Lung (tissue), 12 donors: Measurements from ENCODE around the gene LPCAT1. TPM values are rescaled to one million over a fixed set of nuclear protein-coding genes. Genes with fewer than 3 reads are reported as not detected.

Experiments
- ATAC-seq: fragments of 200-7000 bp; cut with Tn5 transposase; one replicate; pipeline ENCODE4 v1.9.1; 2020; ENCODE audit warnings: moderate number of reproducible peaks; ENCODE audit not compliant: insufficient read depth, low FRiP score
- DNase-seq, 3 donors: peaks; one replicate each; pipeline ENCODE4 v3.0.0-alpha.2; 2013 to 2017
- H3K27ac ChIP-seq, 2 donors: one replicate each; pipeline ENCODE4 v1.5.1; 2013; ENCODE audit warnings: mild to moderate bottlenecking in 2 of 2, moderate library complexity in 2 of 2, control low read depth in 1 of 2, inconsistent platforms in 1 of 2, low read depth in 1 of 2, low read length in 1 of 2
- H3K27me3 ChIP-seq, 3 donors: one replicate each; pipeline ENCODE4 v1.5.1; 2013; ENCODE audit warnings: low read length in 2 of 3; ENCODE audit not compliant: control insufficient read depth in 3 of 3, insufficient read depth in 3 of 3
- H3K36me3 ChIP-seq, 4 donors: one replicate each; pipeline ENCODE4 v1.5.1; 2013; ENCODE audit warnings: low read length in 4 of 4, mild to moderate bottlenecking in 1 of 4, moderate library complexity in 1 of 4; ENCODE audit not compliant: control insufficient read depth in 4 of 4, insufficient read depth in 4 of 4
- H3K4me1 ChIP-seq, 5 donors: one replicate each; pipeline ENCODE4 v1.5.1; 2013; ENCODE audit warnings: low read length in 5 of 5, mild to moderate bottlenecking in 2 of 5, moderate library complexity in 1 of 5; ENCODE audit not compliant: control insufficient read depth in 5 of 5, insufficient read depth in 5 of 5
- H3K4me3 ChIP-seq: one replicate; pipeline ENCODE4 v1.5.1; 2013; ENCODE audit warnings: mild to moderate bottlenecking, control low read depth, moderate library complexity
- H3K9ac ChIP-seq, 2 donors: one replicate each; pipeline ENCODE4 v1.5.1; 2013; ENCODE audit warnings: low read length in 2 of 2, control low read depth in 1 of 2; ENCODE audit not compliant: insufficient read depth in 1 of 2
- H3K9me3 ChIP-seq, 4 donors: one replicate each; pipeline ENCODE4 v1.5.1; 2013; ENCODE audit warnings: low read length in 3 of 4, mild to moderate bottlenecking in 1 of 4, moderate library complexity in 1 of 4; ENCODE audit not compliant: control insufficient read depth in 4 of 4, insufficient read depth in 3 of 4
- WGBS, 2 donors: extraction: QIAGEN DNeasy Blood & Tissue Kit; methylation state at CpG; one replicate each; pipeline ENCODE4 v1.1.7; 2013; 5-methylcytosine and 5-hydroxymethylcytosine counted together
- polyA plus RNA-seq, 2 donors: library from polyadenylated mRNA; stranded (reverse); fragments of 200-250 nt; gene quantifications; one replicate each; pipeline ENCODE4 v1.2.1, GENCODE V29; 2013
- total RNA-seq, 2 donors: library from RNA; depleted of rRNA in 1 of 2; stranded (reverse); fragments of >200 nt in 1 of 2; gene quantifications; one replicate each; pipeline ENCODE4 v1.2.1, GENCODE V29; 2014 to 2021
- TF ChIP-seq, protein P1 (sequence below): IDR thresholded peaks from 2 replicates; pipeline ENCODE4 v1.5.1; 2012; ENCODE audit warnings: mild to moderate bottlenecking; ENCODE audit errors: control extremely low read depth, extremely low read depth
- donor health status: control.
- donor health status: control.
- donor health status: Bipolar disorder and iron deficiency.
- donor health status: healthy.
- donor health status: DM: yes; HTN: yes; CAD: no.

Gene LPCAT1
- total and polyA plus RNA-seq, 4 donors = 198 to 669 (median 443) TPM

DNA sequence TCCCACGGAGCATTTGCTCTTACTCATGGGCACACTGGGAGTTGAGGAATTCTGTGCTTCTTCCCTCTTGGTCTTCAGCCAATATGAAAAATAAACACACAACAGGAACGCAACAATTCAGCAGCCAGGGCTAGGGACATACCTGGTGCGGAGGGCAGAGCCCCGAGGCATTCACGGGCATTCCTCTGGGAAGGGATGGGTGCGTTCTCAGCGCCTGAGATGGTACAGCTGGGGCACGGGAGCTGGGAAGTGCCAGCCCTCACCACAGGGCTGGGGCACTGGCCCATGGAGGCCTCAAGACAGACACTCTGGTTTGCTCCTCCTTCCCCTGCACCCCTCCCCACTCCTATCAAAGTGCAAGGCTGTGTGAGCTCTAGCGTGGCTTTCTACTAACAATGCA, 80.6 kb downstream of the LPCAT1 start:
- TF ChIP-seq, protein P1, sequence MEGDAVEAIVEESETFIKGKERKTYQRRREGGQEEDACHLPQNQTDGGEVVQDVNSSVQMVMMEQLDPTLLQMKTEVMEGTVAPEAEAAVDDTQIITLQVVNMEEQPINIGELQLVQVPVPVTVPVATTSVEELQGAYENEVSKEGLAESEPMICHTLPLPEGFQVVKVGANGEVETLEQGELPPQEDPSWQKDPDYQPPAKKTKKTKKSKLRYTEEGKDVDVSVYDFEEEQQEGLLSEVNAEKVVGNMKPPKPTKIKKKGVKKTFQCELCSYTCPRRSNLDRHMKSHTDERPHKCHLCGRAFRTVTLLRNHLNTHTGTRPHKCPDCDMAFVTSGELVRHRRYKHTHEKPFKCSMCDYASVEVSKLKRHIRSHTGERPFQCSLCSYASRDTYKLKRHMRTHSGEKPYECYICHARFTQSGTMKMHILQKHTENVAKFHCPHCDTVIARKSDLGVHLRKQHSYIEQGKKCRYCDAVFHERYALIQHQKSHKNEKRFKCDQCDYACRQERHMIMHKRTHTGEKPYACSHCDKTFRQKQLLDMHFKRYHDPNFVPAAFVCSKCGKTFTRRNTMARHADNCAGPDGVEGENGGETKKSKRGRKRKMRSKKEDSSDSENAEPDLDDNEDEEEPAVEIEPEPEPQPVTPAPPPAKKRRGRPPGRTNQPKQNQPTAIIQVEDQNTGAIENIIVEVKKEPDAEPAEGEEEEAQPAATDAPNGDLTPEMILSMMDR = no peak
- no peak overlapping the region for H3K27ac ChIP-seq
- H3K9ac ChIP-seq = no peak overlapping the region
- H3K4me1 ChIP-seq = peaks cover 0 to 12% (median 5%) of the 10 kb centered on the region in 5 donors
- H3K27me3 ChIP-seq = peaks cover 6 to 37% (median 23%) of the 10 kb centered on the region in 3 donors
- H3K36me3 ChIP-seq = peaks cover 0 to 5% (median 0%) of the 10 kb centered on the region in 4 donors
- no peak overlapping the region for H3K4me3 ChIP-seq
- ATAC-seq (no peak), DNase-seq (no peak)
- peaks cover 0 to 13% (median 2%) of the 10 kb centered on the region in 4 donors for H3K9me3 ChIP-seq
- 62 to 77% methylated on average over 9 of the region's 9 CpGs for WGBS, 2 donors

DNA sequence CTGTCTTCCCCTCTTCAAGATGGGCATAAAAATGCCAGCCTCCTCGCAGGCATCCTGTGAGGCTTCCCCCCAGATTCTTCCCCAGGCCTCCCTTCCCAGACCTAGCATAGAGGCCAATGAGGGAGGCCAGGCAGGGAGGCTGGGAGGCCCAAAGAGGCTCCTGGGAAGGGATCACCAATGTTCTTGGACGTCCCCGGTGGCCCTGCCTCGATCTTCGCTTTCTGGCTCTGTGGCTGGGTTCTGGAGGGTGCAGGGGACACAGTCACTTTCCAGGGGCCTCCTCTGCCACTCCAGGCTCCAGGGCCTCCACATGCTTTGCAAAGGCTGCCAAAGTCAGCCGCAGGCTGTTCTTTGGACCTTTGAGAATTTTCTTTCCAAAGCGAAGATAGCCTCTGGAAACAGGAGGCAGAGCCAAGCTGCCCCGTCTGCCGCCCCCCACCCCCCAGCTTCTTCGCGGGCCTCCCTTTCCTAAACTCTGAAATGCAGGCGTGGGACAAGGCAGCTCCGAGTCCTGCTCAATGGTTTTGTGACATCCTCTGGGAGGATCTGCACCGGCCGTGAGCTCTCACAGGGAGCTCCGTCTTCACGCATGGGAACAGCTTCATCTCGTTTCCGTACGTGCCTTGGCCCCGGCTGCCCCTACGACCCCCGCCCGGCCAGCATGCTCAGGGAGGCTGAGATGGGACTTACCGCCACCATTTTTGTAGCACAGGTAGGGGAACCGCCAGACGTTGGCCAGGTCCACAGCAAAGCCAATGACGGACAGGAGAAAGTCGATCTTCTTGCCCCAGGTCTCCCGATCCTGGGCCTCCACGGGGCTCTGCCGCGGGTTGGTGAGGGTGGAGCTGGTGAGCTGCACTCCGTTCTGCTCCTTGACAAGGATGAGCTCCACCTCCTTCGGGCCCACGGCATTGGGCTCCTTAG, 81.3 kb downstream of the LPCAT1 start:
- DNase-seq (no peak), ATAC-seq (no peak)
- TF ChIP-seq, protein P1 = no peak
- no peak overlapping the region for H3K4me3 ChIP-seq
- H3K4me1 ChIP-seq = peaks cover 0 to 12% (median 5%) of the 10 kb centered on the region in 5 donors
- H3K27ac ChIP-seq = no peak overlapping the region
- WGBS, 2 donors = 72 to 75% methylated on average over 36 of the region's 36 CpGs
- no peak overlapping the region for H3K9ac ChIP-seq
- H3K9me3 ChIP-seq = peaks cover 0 to 13% (median 2%) of the 10 kb centered on the region in 4 donors
- peaks cover 6 to 30% (median 23%) of the 10 kb centered on the region in 3 donors for H3K27me3 ChIP-seq
- peaks cover 0 to 5% (median 0%) of the 10 kb centered on the region in 4 donors for H3K36me3 ChIP-seq

GRCh38 chr5:1441166-1441865, 82.4 kb downstream of the LPCAT1 start:
- H3K4me1 ChIP-seq = peaks cover 0 to 12% (median 4%) of the 10 kb centered on the region in 5 donors
- no peak for ATAC-seq
- H3K4me3 ChIP-seq = no peak overlapping the region
- H3K27me3 ChIP-seq = peaks cover 6 to 23% (median 23%) of the 10 kb centered on the region in 3 donors
- H3K27ac ChIP-seq = no peak overlapping the region
- no peak overlapping the region for H3K9ac ChIP-seq
- TF ChIP-seq, protein P1 = no peak
- peaks cover 0 to 13% (median 2%) of the 10 kb centered on the region in 4 donors for H3K9me3 ChIP-seq
- 90 to 93% methylated on average over 24 of the region's 24 CpGs for WGBS, 2 donors
- H3K36me3 ChIP-seq = peaks cover 0 to 5% (median 0%) of the 10 kb centered on the region in 4 donors
- no peak for DNase-seq
